ENCODE measurements around the gene NPS.

Gene NPS

GRCh38 chr10:127578961-127579305 lies 29.8 kb downstream of the NPS start:
- TF ChIP-seq, protein P1, sequence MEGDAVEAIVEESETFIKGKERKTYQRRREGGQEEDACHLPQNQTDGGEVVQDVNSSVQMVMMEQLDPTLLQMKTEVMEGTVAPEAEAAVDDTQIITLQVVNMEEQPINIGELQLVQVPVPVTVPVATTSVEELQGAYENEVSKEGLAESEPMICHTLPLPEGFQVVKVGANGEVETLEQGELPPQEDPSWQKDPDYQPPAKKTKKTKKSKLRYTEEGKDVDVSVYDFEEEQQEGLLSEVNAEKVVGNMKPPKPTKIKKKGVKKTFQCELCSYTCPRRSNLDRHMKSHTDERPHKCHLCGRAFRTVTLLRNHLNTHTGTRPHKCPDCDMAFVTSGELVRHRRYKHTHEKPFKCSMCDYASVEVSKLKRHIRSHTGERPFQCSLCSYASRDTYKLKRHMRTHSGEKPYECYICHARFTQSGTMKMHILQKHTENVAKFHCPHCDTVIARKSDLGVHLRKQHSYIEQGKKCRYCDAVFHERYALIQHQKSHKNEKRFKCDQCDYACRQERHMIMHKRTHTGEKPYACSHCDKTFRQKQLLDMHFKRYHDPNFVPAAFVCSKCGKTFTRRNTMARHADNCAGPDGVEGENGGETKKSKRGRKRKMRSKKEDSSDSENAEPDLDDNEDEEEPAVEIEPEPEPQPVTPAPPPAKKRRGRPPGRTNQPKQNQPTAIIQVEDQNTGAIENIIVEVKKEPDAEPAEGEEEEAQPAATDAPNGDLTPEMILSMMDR (IDR thresholded peaks at IDR 0.05; ENCODE audit: low read depth, low read length): no peak
- no peak for DNase-seq (ENCODE audit: extremely low read depth, low read depth)

DNA sequence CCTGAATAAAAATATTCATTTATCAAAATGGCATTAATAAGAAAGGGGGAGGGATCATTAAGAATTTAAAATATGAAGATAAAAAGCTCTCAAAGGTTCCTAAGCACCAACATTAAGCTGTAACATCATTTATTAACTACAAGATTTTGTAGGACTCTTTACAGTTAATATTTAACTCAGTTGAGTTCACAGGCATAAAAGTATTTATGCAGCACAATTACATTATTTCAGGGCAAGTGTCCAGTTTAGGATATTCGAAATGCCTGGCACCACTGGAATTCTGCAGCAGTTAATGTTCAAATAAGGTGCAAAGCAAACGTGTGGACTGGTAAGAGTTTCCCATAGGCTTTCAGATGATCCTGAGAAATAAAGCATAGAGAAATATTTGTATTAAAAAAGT lies 30.5 kb downstream of the NPS start:
- TF ChIP-seq, protein P1 (IDR thresholded peaks at IDR 0.05; ENCODE audit: low read depth, low read length): no peak
- DNase-seq (ENCODE audit: extremely low read depth, low read depth): no peak

DNA sequence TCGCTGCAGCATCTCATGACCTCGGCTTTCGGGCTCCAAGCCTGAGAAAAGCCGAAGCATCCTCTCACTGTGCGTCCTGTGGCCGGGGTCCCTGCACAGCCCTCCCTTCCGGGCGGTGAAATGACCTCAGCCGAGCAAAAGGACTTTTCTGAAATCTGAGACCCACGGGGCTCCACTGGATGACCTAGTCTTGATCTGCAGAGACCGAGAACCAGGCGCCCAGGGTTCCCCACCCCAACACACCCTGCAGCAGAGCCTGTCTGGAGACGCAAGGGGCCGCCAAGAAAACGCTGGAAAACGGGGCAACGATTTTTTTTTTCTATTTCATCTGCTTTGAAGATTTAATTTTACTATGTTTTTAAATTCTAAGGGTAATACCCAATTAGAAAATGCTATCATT lies 31.7 kb downstream of the NPS start:
- TF ChIP-seq, protein P1 (IDR thresholded peaks at IDR 0.05; ENCODE audit: low read depth, low read length): no peak

GRCh38 chr10:127585519-127586023 lies 36.5 kb downstream of the NPS start:
- no peak for DNase-seq (ENCODE audit: extremely low read depth, low read depth)
- TF ChIP-seq, protein P1 (IDR thresholded peaks at IDR 0.05; ENCODE audit: low read depth, low read length): no peak

More for the DNA sequence above, 31.7 kb downstream of the NPS start:
- DNase-seq (ENCODE audit: extremely low read depth, low read depth): no peak

DNA sequence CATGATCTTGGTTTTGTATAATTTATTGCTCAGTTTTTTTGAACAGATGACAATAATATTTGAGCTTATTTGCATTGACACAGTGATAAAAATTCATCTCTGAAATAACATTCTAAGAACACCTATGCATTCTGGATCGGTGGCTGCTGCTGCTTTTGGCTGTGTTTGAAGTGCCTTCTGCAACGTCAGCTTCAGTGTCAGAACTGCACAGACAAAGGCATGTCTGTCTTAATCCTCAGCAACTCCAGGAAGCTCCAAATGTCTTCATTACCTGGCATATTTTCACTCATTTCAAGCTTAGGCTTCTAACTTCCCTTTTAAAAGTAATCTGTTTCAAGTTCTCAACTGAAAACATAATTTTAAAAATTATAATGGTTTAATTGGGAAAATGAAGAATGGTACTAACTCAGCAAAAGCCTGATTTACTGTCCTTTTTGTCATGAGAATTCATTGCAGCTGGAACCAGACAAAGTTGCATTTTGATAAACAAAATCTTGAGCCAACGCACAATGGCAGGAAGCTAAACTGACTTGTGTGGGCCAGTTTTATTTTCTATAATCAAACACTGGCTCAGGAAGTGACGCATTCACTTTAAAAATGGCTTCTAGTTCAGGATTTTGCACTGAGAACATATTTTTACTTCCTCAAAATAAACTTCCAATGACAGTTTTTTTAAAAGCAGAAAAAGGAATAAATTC lies 38.7 kb downstream of the NPS start:
- TF ChIP-seq, protein P1 (IDR thresholded peaks at IDR 0.05; ENCODE audit: low read depth, low read length): no peak
- no peak for DNase-seq (ENCODE audit: extremely low read depth, low read depth)

GRCh38 chr10:127592586-127592985 lies 43.5 kb downstream of the NPS start:
- TF ChIP-seq, protein P1 (IDR thresholded peaks at IDR 0.05; ENCODE audit: low read depth, low read length): no peak
- DNase-seq (ENCODE audit: extremely low read depth, low read depth): no peak

GRCh38 chr10:127600479-127600878 lies 51.4 kb downstream of the NPS start:
- DNase-seq (ENCODE audit: extremely low read depth, low read depth): no peak
- TF ChIP-seq, protein P1 (IDR thresholded peaks at IDR 0.05; ENCODE audit: low read depth, low read length): no peak
